ENCODE data around the gene CLASP1.
A peak's percentile ranks its signal among the peaks of the same experiment; 100 is the strongest.

The CLASP1 gene

DNA sequence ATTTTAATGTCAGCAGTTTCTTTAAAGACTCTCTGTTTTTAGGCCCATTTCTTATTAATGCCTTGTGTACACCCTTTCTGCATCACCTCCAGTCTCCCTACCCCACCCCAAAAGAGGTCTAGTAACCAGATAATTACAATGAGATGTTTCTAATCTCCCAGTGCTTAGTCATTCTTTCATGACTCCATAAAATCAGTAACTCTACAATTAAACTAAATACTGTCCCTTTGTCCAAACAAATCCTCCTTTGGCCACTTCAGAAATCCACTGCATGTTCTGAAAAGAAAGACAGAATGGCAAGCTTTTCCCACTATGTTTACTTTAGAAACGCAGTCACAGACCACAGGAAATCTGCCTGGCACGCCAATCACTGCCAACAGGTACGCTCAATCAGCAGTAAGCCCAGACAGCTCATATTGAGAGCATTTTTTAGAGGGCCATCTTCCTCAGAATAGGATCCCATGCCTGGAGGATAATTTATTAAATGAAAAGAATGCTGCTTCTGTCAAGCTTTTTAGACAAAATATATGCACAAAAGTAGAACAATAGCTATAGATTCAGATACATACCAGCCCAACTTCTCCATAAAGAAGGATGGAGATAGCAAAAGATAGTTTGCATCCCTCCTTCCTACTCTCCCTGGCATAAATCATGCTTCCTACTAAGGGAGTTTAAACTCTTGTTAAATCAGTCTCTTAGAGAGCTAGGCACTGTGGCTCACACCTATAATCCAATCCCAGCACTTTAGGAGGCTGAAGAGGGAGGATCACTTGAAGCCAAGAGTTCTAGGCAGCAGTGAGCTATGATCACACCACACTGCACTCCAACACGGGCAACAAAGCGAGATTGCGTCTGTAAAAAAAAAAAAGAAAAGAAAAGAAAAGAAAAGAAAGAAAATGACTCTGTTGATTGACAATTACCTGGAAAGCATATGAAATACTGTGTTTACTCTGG, 14.6 kb downstream of the CLASP1 start:
- H3K9ac ChIP-seq = no peak overlapping the region
- peak overlapping the region; percentile 40; the same call in 1 of the 2 replicates for H3K27ac ChIP-seq
- no peaks in the 10 kb centered on the region for H3K36me3 ChIP-seq (ENCODE audit: insufficient read depth)
- 0 out of 2 replicates have a peak overlapping the region, but pooled peaks have one; percentile 3 for H3K4me2 ChIP-seq
- no peaks in the 10 kb centered on the region for H4K20me1 ChIP-seq (ENCODE audit: insufficient read depth)
- no peak overlapping the region for H2AFZ ChIP-seq (ENCODE audit: low read depth)
- H3K79me2 ChIP-seq (ENCODE audit: insufficient read depth, low read depth) = peaks cover 48% of the 10 kb centered on the region
- H3K4me1 ChIP-seq (ENCODE audit: low read depth, poor library complexity, severe bottlenecking) = peaks cover 14% of the 10 kb centered on the region
- TF ChIP-seq, protein P1, sequence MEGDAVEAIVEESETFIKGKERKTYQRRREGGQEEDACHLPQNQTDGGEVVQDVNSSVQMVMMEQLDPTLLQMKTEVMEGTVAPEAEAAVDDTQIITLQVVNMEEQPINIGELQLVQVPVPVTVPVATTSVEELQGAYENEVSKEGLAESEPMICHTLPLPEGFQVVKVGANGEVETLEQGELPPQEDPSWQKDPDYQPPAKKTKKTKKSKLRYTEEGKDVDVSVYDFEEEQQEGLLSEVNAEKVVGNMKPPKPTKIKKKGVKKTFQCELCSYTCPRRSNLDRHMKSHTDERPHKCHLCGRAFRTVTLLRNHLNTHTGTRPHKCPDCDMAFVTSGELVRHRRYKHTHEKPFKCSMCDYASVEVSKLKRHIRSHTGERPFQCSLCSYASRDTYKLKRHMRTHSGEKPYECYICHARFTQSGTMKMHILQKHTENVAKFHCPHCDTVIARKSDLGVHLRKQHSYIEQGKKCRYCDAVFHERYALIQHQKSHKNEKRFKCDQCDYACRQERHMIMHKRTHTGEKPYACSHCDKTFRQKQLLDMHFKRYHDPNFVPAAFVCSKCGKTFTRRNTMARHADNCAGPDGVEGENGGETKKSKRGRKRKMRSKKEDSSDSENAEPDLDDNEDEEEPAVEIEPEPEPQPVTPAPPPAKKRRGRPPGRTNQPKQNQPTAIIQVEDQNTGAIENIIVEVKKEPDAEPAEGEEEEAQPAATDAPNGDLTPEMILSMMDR (conservative IDR thresholded peaks at IDR 0.05; ENCODE audit: low read depth, low read length) = no peak
- no peaks in the 10 kb centered on the region for H3K27me3 ChIP-seq (ENCODE audit: insufficient read depth, low read depth)
- H3K4me3 ChIP-seq (IDR thresholded peaks at IDR 0.05; ENCODE audit: insufficient read depth, low read depth, low read length) = no peak overlapping the region

DNA sequence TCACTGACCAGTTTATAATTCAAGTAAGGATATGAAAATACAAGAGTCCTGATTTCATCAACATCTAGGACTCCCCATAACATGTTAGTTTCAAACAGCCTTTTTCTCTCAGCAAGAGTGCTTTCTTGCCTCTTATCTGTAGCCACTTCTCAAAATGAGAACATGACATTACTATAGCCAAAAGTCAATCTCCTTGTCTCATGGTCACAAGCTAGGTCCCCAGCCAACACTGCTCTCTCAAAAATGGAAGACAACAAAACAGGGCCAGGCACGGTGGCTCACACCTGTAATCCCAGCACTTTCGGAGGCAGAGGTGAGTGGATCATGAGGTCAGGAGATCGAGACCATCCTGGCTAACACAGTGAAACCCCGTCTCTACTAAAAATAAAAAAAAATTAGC, 15.8 kb downstream of the CLASP1 start:
- peaks cover 36% of the 10 kb centered on the region for H3K79me2 ChIP-seq (ENCODE audit: insufficient read depth, low read depth)
- H3K4me3 ChIP-seq (IDR thresholded peaks at IDR 0.05; ENCODE audit: insufficient read depth, low read depth, low read length) = no peak overlapping the region
- H4K20me1 ChIP-seq (ENCODE audit: insufficient read depth) = no peaks in the 10 kb centered on the region
- TF ChIP-seq, protein P1 (conservative IDR thresholded peaks at IDR 0.05; ENCODE audit: low read depth, low read length) = no peak
- no peaks in the 10 kb centered on the region for H3K36me3 ChIP-seq (ENCODE audit: insufficient read depth)
- no peak overlapping the region for H3K9ac ChIP-seq
- H3K4me2 ChIP-seq = no peak overlapping the region
- H2AFZ ChIP-seq (ENCODE audit: low read depth) = no peak overlapping the region
- H3K27me3 ChIP-seq (ENCODE audit: insufficient read depth, low read depth) = no peaks in the 10 kb centered on the region
- peaks cover 14% of the 10 kb centered on the region for H3K4me1 ChIP-seq (ENCODE audit: low read depth, poor library complexity, severe bottlenecking)
- no peak overlapping the region for H3K27ac ChIP-seq

DNA sequence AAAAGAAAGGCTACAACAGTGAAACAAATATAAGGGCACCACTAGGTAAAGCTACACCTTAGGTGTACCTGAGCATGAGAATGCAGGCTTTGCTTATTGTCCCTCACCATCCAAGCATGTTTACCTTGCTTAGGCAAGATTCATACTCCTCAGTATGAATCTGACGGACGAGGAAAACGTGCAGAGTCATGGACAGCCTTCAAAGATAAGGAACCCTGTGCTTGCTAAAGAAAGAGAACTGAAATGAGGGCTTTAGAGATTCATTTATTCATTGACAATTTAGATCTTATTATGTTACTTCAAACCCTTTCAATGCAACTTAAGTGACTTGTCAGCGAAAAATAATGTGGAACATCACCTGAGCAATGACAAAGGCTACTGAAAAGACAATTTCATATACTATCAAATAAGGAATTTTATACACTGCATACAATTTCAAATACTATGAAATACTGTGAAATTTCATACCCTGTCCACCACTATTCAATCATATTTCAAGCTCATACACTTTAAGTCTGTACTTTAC, 21.7 kb downstream of the CLASP1 start:
- Histone ChIP-seq H3K4me3 (IDR thresholded peaks at IDR 0.05; ENCODE audit: insufficient read depth, low read depth, low read length) (no peak overlapping the region), H3K9ac (no peak overlapping the region), H2AFZ (ENCODE audit: low read depth) (no peak overlapping the region), H3K4me1 (ENCODE audit: low read depth, poor library complexity, severe bottlenecking) (no peaks in the 10 kb centered on the region), H3K36me3 (ENCODE audit: insufficient read depth) (no peaks in the 10 kb centered on the region), H3K27ac (no peak overlapping the region), H3K79me2 (ENCODE audit: insufficient read depth, low read depth) (peaks cover 25% of the 10 kb centered on the region), H3K27me3 (ENCODE audit: insufficient read depth, low read depth) (no peaks in the 10 kb centered on the region), H4K20me1 (ENCODE audit: insufficient read depth) (no peaks in the 10 kb centered on the region), H3K4me2 (no peak overlapping the region)
- TF ChIP-seq, protein P1 (conservative IDR thresholded peaks at IDR 0.05; ENCODE audit: low read depth, low read length) = no peak

DNA sequence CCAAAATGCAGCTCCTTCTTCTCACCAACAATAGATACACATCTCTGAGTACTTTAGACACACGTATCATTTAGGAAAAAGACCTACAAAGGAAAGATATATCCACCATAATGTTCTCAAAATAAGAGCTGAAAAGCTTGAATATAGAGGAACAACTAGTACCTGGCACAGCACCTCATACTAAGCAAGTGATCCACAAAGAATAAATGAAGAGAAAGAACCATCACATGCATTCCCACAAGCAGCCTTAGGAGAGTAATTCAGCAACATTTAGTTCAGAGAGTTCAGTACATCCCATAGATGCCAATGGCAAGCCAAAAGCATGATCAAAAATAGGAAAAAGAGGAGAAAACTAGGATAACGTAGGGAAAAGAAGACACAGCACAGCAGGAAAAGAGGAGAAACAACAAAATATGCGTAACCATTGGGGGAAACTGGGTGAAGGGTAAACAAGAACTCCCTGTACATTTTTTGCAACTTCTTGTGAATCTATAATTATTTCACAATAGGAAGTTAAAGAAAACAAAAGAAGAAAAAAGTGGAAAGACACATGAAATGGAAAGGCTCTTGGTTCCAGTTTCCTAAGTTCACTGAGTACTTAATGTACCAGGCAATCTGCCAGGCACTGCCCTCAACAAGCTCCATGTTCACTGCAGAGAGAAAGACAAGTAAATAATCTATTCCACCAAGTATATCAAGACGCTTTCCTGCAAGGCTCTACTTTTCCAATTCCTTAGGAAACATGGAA, 22.3 kb downstream of the CLASP1 start:
- Histone ChIP-seq H3K79me2 (ENCODE audit: insufficient read depth, low read depth) (peaks cover 25% of the 10 kb centered on the region), H3K27ac (no peak overlapping the region), H3K4me1 (ENCODE audit: low read depth, poor library complexity, severe bottlenecking) (no peaks in the 10 kb centered on the region), H3K4me3 (IDR thresholded peaks at IDR 0.05; ENCODE audit: insufficient read depth, low read depth, low read length) (no peak overlapping the region), H4K20me1 (ENCODE audit: insufficient read depth) (no peaks in the 10 kb centered on the region), H2AFZ (ENCODE audit: low read depth) (no peak overlapping the region), H3K4me2 (no peak overlapping the region), H3K27me3 (ENCODE audit: insufficient read depth, low read depth) (no peaks in the 10 kb centered on the region), H3K36me3 (ENCODE audit: insufficient read depth) (no peaks in the 10 kb centered on the region), H3K9ac (no peak overlapping the region)
- TF ChIP-seq, protein P1 (conservative IDR thresholded peaks at IDR 0.05; ENCODE audit: low read depth, low read length) = no peak

All from KMS-11 (cell line).